Bronchial epithelial cell (primary cell): Measurements from ENCODE around the gene MRPL21. TPM values are rescaled to one million over a fixed set of nuclear protein-coding genes. Genes with fewer than 3 reads are reported as not detected.
A peak's percentile ranks its signal among the peaks of the same experiment; 100 is the strongest.

Experiments used
- DNase-seq: peaks from one replicate; pipeline ENCODE4 v3.0.0-alpha.2; 2010; ENCODE audit warnings: low read depth
- FAIRE-seq: peaks from 2 replicates; lab custom pipeline; 2011; peaks lifted over from hg19 to GRCh38; lab: Jason Lieb, UNC
- H3K27me3 ChIP-seq: 2 replicates; pipeline ENCODE4 v1.5.1; 2011; ENCODE audit warnings: low read length; ENCODE audit not compliant: control insufficient read depth, insufficient read depth
- H3K36me3 ChIP-seq: 2 replicates; pipeline ENCODE4 v1.5.1; 2011; ENCODE audit warnings: low read length; ENCODE audit not compliant: control insufficient read depth, insufficient read depth
- H3K4me3 ChIP-seq: 2 replicates; pipeline ENCODE4 v1.5.1; 2011; ENCODE audit warnings: mild to moderate bottlenecking, low read depth, low read length, control low read depth
- total RNA-seq: library from RNA; depleted of rRNA; stranded (reverse); fragments of >200 nt; gene quantifications from 2 replicates; pipeline ENCODE4 v1.2.1, GENCODE V29; 2014
- TF ChIP-seq, protein P1 (sequence below): IDR thresholded peaks from 2 replicates; pipeline ENCODE4 v1.5.1; 2011; ENCODE audit warnings: mild to moderate bottlenecking, moderate library complexity, low read length, control low read depth, inconsistent platforms; ENCODE audit not compliant: insufficient read depth, severe bottlenecking

MRPL21 gene
- total RNA-seq, 1 donor from 2014 or later = 65.0 TPM

- Histone ChIP-seq H3K27me3 (no peaks in the 10 kb centered on the region), H3K36me3 (peaks cover 13% of the 10 kb centered on the region), H3K4me3 (no peak overlapping the region)
- FAIRE-seq = no peak
- TF ChIP-seq, protein P1, sequence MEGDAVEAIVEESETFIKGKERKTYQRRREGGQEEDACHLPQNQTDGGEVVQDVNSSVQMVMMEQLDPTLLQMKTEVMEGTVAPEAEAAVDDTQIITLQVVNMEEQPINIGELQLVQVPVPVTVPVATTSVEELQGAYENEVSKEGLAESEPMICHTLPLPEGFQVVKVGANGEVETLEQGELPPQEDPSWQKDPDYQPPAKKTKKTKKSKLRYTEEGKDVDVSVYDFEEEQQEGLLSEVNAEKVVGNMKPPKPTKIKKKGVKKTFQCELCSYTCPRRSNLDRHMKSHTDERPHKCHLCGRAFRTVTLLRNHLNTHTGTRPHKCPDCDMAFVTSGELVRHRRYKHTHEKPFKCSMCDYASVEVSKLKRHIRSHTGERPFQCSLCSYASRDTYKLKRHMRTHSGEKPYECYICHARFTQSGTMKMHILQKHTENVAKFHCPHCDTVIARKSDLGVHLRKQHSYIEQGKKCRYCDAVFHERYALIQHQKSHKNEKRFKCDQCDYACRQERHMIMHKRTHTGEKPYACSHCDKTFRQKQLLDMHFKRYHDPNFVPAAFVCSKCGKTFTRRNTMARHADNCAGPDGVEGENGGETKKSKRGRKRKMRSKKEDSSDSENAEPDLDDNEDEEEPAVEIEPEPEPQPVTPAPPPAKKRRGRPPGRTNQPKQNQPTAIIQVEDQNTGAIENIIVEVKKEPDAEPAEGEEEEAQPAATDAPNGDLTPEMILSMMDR = no peak
- no peak for DNase-seq
Observed at GRCh38 chr11:68936358-68936636, 32.7 kb upstream of the MRPL21 start.

DNA sequence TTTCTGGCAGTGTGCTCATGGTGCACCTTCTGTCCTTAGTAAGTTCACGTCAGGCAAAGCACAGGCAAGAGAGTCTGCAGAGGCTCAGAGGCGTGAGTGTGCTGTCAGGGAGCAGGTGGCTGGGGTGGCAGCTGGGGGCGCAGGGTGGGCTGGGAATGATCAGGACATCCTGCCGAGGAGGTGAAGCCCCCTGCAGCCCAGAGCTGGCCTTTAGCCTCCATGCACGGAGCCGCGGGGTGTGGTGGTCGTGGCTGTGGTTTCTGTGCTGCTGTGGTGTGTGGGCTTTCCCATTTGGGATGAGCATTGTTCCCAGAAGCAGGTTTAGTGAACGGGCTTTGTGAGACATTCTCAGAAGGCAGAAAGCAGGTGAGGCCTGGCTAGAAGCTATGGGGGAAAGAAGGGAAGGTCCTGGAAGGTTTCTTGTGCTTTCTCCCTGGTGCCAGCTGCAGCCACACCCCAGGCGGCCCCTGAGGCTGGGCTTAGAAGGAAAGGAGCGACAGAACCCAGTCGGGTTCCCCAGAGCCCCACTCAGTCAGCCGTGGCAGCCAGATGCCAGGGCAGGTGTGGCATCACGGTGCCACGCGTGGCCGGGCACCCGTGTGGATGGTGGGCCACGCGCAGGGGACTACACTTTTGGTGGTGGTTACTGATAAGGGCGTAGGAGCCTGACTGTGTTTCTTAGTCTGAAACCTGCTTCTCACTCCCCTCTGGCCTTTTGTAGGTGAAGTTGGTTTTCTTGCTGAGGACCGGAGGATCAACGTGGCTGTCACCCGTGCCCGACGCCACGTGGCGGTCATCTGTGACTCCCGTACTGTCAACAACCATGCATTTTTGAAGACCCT, 32.1 kb upstream of the MRPL21 start:
- TF ChIP-seq, protein P1 = no peak
- H3K36me3 ChIP-seq = peaks cover 14% of the 10 kb centered on the region
- FAIRE-seq (no peak), DNase-seq (no peak)
- H3K27me3 ChIP-seq = no peaks in the 10 kb centered on the region
- no peak overlapping the region for H3K4me3 ChIP-seq

DNA sequence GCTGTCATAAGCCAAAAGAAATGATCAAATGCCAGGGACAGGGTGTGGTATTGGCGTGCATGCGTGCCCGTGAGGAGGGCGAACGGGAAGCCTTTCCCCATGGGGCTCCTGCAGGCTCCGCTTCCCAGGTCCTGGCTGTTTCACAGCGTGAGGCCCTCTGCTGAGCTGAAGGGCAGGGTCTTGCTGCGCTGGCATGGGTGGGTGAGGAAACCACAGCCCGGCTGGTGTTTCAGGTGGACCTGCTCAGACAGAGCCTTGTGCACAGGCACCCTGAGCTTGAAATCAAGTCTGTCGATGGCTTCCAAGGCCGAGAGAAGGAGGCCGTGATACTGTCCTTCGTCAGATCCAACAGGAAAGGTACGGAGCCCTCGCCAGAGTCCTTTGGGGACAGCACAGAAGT, 31.4 kb upstream of the MRPL21 start:
- H3K4me3 ChIP-seq = no peak overlapping the region
- FAIRE-seq (no peak), DNase-seq (no peak)
- TF ChIP-seq, protein P1 = no peak
- H3K36me3 ChIP-seq = peaks cover 17% of the 10 kb centered on the region
- no peaks in the 10 kb centered on the region for H3K27me3 ChIP-seq

DNA sequence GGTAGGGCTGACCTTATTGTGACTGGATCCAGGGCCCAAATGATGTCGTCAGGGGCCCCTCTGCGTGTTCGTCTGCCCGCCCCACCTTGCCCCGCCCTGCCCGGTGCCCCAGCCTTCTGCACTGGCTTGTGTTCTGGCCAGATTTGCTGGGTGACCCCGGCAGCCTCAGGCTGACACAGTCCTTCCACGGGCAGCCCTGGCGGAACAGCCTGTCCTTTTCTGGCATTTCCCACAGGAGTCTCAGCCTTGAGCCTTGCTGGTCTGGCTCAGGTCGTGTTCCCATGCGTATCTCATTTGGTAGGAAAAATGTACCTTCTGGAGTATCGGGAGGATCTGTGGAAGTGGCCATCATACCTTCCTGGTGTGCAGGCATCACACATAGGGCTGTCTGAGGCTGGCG, 31.0 kb upstream of the MRPL21 start:
- FAIRE-seq = no peak
- no peak for DNase-seq
- Histone ChIP-seq H3K36me3 (peaks cover 18% of the 10 kb centered on the region), H3K27me3 (no peaks in the 10 kb centered on the region), H3K4me3 (no peak overlapping the region)
- TF ChIP-seq, protein P1 = no peak

DNA sequence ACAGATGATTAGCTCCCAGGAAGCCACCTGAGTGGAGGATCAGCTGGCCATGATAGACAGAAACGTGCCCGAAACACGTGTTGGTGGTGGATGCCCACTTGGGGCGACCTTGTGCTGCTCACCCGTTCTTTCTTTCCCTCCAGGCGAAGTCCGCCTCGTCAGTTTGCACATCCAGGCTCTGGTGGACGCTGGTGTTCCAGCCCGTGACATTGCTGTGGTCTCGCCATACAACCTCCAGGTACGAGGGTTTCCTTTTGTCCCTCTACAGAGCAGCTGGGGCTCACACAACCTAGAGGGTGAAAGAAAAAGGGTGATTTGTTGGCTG, 30.7 kb upstream of the MRPL21 start:
- H3K4me3 ChIP-seq = no peak overlapping the region
- DNase-seq (no peak), FAIRE-seq (peak; percentile 90)
- peaks cover 18% of the 10 kb centered on the region for H3K36me3 ChIP-seq
- TF ChIP-seq, protein P1 = no peak
- no peaks in the 10 kb centered on the region for H3K27me3 ChIP-seq
